C4-2B (cell line): ENCODE results near the gene CLPX.

Experiments
- CTCF ChIP-seq: fragments of 450-650 bp; conservative IDR thresholded peaks from 2 replicates; pipeline ENCODE4 v1.5.1; 2017; ENCODE audit warnings: mild to moderate bottlenecking
- ZFX ChIP-seq: fragments of 450-650 bp; IDR thresholded peaks from 2 replicates; pipeline ENCODE4 v1.6.1; 2017

- TF ChIP-seq CTCF (no peak), ZFX (no peak)
Measured at GRCh38 chr15:65110676-65111292, 74.4 kb downstream of the CLPX start.
